HG03442 (cell line): Measurements from ENCODE around the gene PATL1.
"Not testable (repeated sequence)": the region's sequence is repeated elsewhere in the genome, so short reads cannot be mapped to it uniquely, and the experiment has no call there.

Source experiments
- ATAC-seq: cut with Tn5 transposase; IDR thresholded peaks from one replicate; pipeline ENCODE4 v1.9.1; 2021; ENCODE audit warnings: mild to moderate bottlenecking, moderate library complexity; ENCODE audit not compliant: unreplicated experiment

PATL1 gene

DNA sequence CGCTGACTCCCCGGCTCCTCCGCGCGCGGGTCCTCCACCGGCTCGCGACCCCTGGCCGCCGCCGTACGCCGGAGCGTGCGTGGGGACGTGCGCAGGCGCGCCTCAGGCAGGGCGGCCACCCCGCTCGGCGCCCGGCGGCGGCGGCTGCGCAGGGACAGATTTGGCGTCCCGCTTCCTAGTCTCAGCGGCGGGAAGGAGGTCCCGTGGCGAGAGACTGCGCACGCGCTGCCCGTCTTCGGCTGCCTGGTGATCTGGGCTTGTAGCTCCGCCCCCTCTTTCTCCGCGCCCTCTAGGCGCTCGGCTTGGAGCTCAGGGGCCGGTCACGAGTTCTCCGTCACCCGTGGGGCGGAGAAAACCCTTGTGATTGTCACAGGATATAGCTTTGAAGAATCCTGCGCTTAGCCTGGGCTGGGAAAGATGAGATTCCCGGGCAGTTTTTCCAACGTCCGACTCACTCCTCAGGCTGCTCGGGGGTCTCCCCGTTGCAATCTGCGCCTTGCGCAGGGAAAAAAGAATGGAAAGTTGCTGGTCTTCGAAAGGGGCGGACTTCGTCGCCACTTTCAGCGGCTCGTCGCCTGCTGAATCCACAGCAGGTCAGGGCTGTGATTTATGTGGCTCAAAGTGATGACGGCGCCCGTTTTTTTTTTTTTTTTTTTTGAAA is at the start of gene PATL1:
Gene PATL1, minus strand, starts transcription at position 88 of the 661 bp plus-strand sequence. CDS start 142 bp downstream, outside the sequence.
- ATAC-seq = peak; percentile 92

DNA sequence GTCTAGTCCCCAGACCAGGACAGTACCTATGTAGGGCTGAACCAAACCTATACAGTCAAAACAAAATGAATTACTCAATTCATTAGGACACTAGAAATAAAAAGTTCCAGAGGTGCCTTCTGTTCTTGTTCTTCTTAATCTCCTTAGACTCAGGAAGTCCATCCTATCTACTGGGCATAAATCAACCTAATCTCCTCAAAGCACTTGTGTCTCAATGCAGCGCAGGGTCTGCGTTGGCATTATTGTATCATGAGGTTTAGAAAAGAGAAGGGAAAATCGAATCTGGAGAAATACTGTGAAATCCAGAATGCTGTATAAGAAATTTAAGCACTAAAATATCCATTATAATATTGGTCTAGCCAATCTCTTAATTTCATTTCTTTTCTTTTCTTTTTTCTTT is 47.2 kb upstream of the PATL1 start:
- no peak for ATAC-seq

GRCh38 chr11:59713745-59714144 is 44.9 kb upstream of the PATL1 start, which contains the start of gene OR10V1:
Gene OR10V1 (minus strand): TSS chr11:59713845. CDS start chr11:59713845, 0 bp downstream.
- no peak for ATAC-seq

- ATAC-seq = no peak
Observed at GRCh38 chr11:59710136-59710847, 41.5 kb upstream of the PATL1 start.

GRCh38 chr11:59708537-59708936 is 39.7 kb upstream of the PATL1 start:
- ATAC-seq = no peak

DNA sequence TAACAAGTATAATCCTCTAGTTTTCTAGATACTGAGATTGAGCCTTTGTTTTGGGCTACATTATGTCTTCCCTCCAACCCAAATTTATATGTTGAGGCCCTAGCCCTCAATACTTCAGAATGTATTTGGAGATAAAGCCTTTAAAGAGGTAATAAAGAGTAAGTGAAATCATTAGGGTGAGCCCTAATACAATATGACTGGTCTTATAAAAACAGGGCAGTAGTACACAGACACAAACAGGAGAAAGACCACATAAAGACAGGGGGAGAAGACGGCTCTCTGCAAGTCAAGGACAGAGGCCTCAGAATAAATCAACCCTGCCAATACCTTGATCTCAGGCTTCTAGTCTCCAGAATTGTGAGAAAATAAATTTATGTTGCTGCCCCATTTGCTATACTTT is 38.5 kb upstream of the PATL1 start:
- no peak for ATAC-seq

DNA sequence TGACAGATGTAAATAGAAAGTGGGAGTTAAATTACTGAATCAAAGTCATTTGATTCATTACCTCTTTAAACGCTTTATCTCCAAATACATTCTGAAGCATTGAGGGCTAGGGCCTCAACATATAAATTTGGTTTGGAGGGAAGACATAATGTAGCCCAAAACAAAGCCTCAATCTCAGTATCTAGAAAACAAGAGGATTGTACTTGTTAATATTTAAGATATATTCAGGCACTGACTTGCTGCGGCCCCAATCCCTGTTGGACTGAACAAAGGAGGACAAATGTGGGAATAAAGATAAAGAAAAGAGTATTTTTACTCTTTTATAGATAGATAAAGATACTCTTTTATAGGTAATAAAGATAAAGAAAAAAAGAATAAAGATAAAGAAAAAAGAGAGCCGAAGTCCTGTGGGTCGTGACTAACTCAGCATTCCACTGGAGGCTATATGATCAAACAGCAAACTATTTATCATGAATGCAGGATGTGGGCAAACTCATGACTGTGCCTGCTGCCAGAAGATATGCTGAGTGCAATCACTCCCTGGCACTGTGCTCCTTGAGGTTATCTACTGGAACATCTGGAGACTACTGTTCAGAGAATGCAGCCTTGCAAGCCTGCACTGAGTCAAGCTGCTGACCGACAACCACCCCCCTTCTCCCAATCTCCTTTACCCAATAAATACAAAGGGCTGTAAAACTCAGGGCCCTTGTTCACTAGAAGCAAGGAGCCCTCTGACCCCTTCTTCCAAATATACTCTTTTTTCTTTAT is 37.9 kb upstream of the PATL1 start:
- ATAC-seq = no peak

- ATAC-seq = no peak
Observed at GRCh38 chr11:59705294-59705693, 36.5 kb upstream of the PATL1 start.

DNA sequence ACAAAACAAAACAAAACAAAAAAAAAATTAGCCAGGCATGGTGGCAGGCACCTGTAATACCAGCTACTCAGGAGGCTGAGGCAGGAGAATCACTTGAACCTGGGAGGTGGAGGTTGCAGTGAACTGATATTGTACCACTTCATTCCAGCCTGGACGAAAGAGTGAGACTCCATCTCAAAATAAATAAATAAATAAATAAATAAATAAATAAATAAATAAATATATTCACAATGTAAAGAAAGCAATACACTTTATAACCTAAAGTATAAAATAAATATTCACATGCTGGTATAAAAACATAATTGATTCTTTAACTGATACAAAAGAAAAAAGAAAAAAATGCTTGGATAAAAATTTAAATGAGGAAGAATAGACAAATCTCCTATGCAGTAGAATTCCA is 34.7 kb upstream of the PATL1 start:
- ATAC-seq = not testable (repeated sequence)

DNA sequence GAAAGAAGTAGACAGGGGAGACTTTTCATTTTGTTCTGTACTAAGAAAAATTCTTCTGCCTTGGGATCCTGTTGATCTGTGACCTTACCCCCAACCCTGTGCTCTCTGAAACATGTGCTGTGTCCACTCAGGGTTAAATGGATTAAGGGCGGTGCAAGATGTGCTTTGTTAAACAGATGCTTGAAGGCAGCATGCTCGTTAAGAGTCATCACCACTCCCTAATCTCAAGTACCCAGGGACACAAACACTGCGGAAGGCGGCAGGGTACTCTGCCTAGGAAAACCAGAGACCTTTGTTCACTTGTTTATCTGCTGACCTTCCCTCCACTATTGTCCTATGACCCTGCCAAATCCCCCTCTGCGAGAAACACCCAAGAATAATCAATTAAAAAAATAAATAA is 31.3 kb upstream of the PATL1 start:
- not testable (repeated sequence) for ATAC-seq

DNA sequence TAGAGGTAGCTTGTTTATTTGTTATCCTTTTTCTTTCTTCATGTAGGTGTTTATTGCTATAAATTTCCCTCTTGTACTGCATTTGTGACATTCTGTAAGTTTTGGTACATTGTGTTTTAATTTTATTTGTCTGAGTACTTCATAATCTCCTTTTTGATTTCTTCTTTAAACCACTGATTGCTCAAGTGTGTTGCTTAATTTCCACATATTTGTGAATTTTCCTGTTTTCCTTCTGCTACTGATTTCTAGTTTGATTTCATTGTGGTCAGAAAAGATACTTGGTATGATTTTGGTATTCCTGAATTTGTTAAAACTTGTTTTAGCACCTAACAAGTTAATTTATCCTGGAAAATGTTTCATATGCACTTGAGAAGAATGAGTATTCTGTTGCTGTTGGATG is 29.7 kb upstream of the PATL1 start:
- no peak for ATAC-seq

GRCh38 chr11:59692915-59693314 is 24.1 kb upstream of the PATL1 start:
- no peak for ATAC-seq

GRCh38 chr11:59691156-59691555 is 22.3 kb upstream of the PATL1 start:
- no peak for ATAC-seq

- ATAC-seq = no peak
Observed at GRCh38 chr11:59689015-59689414, 20.2 kb upstream of the PATL1 start.

DNA sequence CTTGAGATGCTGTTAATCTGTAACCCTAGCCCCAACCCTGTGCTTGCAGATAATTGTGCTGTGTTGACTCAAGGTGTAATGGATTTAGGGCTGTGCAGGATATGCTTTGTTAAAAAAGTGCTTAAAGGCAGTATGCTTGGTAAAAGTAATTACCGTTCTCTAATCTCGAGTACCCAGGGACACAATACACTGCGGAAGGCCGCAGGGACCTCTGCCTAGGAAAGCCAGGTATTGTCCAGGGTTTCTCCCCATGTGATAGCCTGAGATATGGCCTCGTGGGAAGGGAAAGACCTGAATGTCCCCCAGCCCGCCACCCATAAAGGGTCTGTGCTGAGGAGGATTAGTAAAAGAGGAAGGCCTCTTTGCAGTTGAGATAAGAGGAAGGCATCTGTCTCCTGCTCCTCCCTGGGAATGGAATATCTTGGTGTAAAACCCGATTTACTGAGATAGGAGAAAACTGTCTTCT is 12.5 kb upstream of the PATL1 start:
- ATAC-seq = not testable (repeated sequence)

DNA sequence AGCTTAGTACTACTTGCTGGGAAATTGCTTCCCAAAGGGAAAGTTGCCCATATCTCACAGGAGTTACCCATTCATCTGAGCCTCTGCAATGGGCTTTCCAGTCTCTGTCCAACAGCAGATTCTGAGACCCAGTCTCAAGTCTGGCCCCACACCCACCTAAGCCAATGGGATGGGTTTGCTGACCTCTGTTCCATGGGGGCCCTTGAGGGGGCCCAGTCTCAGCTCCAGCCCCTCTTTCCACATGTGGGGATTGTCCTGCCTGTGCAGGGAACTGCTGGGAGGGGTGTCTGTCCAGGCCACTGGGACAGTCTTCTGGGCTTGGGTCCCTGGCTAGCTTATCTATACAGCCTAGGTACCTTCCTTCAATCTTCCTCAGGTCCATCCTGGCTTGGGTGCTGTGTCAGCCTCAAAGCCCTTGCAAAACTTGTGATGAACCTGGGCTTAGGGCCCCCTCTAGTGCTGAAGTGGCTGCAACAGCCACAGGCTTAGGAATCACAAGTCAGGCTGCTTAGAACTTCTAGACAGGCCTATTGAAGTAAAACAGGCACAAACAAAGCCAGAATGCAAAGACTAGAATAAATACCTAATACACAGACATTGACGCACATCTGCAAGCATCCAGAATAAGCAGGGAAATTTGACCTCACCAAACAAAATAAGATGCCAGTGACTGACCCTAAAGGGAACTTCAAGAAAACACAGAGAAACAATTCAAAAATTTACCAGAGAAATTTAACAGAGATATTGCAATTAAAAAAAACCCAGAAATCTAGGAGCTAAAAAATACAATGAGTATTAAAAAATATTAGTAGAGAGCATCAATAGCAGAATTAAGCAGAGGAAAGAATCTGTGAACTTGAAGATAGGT is 11.7 kb upstream of the PATL1 start:
- ATAC-seq = peak; percentile 90

GRCh38 chr11:59679347-59679746 is 10.5 kb upstream of the PATL1 start:
- ATAC-seq = no peak

- no peak for ATAC-seq
Observed at GRCh38 chr11:59678813-59679165, 10.0 kb upstream of the PATL1 start.

- ATAC-seq = no peak
Observed at GRCh38 chr11:59678118-59678812, 9.4 kb upstream of the PATL1 start.

DNA sequence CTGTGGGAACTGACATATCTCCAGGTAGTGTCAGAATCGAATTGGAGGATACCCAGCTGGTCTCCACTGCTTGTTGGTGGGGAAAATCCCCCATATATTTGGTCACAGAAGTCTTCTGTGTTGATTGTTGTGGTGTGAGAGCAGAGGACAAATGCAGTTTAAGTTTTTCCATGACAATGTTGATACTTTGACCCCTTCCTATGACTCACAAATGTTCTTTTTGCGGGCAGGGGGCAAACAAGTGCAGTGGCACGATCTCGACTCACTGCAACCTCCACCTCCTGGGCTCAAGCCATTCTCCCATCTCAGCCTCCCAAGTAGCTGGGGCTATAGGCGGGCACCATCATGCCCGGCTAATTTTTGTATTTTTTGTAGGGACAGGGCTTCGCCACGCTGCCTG is 7.4 kb upstream of the PATL1 start:
- ATAC-seq = no peak
